Fibroblast of lung (primary cell): ENCODE results near the gene CDH24. TPM values are rescaled to one million over a fixed set of nuclear protein-coding genes. Genes with fewer than 3 reads are reported as not detected.

Experiments
- DNase-seq, 2 donors: peaks; one replicate each; pipeline versions ENCODE4 v3.0.0 to v3.0.0-alpha.2; 2010; ENCODE audit warnings: low read depth in 2 of 2
- H2AFZ ChIP-seq: 2 replicates; pipeline ENCODE4 v1.5.1; 2012; ENCODE audit warnings: low read length, control low read depth, inconsistent platforms
- H3K27ac ChIP-seq: 2 replicates; pipeline ENCODE4 v1.5.1; 2011; ENCODE audit warnings: low read length, control low read depth; ENCODE audit not compliant: insufficient read depth
- H3K27me3 ChIP-seq: 2 replicates; pipeline ENCODE4 v1.5.1; 2011; ENCODE audit warnings: mild to moderate bottlenecking, low read length; ENCODE audit not compliant: control insufficient read depth, insufficient read depth
- H3K36me3 ChIP-seq: 2 replicates; pipeline ENCODE4 v1.5.1; 2011; ENCODE audit warnings: low read length; ENCODE audit not compliant: control insufficient read depth, insufficient read depth
- H3K4me1 ChIP-seq: 2 replicates; pipeline ENCODE4 v1.5.1; 2011; ENCODE audit warnings: low read length; ENCODE audit not compliant: control insufficient read depth, insufficient read depth; ENCODE audit errors: extremely low read depth
- H3K4me2 ChIP-seq: 2 replicates; pipeline ENCODE4 v1.5.1; 2011; ENCODE audit warnings: low read length, control low read depth; ENCODE audit not compliant: insufficient read depth; ENCODE audit errors: extremely low read depth
- H3K4me3 ChIP-seq, 4 experiments: fragments of 200-600 bp in 1 of 4; sonication (generic) in 1 of 4; replicated peaks in 1 of 4; 2 replicates each; pipeline ENCODE4 v1.5.1; 2011 to 2016; ENCODE audit warnings: low read length in 4 of 4, low read depth in 3 of 4, mild to moderate bottlenecking in 3 of 4, control low read depth in 2 of 4, inconsistent platforms in 1 of 4, mixed read lengths in 1 of 4; ENCODE audit not compliant: insufficient read depth in 1 of 4; ENCODE audit errors: control extremely low read depth in 1 of 4
- H3K79me2 ChIP-seq: 2 replicates; pipeline ENCODE4 v1.5.1; 2012; ENCODE audit warnings: mild to moderate bottlenecking, low read length, inconsistent platforms; ENCODE audit not compliant: control insufficient read depth, insufficient read depth
- H3K9ac ChIP-seq: 2 replicates; pipeline ENCODE4 v1.5.1; 2011; ENCODE audit warnings: mild to moderate bottlenecking, low read length, control low read depth; ENCODE audit not compliant: insufficient read depth
- H3K9me3 ChIP-seq: 2 replicates; pipeline ENCODE4 v1.5.1; 2012; ENCODE audit warnings: low read depth, low read length; ENCODE audit not compliant: control insufficient read depth, insufficient read depth
- H4K20me1 ChIP-seq: 2 replicates; pipeline ENCODE4 v1.5.1; 2011; ENCODE audit warnings: low read length; ENCODE audit not compliant: control insufficient read depth, insufficient read depth; ENCODE audit errors: extremely low read depth
- CTCF ChIP-seq, 2 donors: IDR thresholded peaks in 1 of 2; conservative IDR thresholded peaks in 1 of 2; 1 replicate in 1 of 2; 2 replicates in 1 of 2; pipeline ENCODE4 v1.5.1; 2011 to 2012; ENCODE audit warnings: low read length in 2 of 2, control low read depth in 1 of 2, inconsistent platforms in 1 of 2, low read depth in 1 of 2, mild to moderate bottlenecking in 1 of 2
- EZH2 ChIP-seq: IDR thresholded peaks from 2 replicates; pipeline ENCODE4 v1.5.1; 2012; ENCODE audit warnings: low read length, control low read depth, mild to moderate bottlenecking; ENCODE audit errors: missing control alignments
- polyA plus RNA-seq, 2 donors: library from polyadenylated mRNA; depleted of rRNA in 1 of 2; stranded (reverse) in 1 of 2; unstranded in 1 of 2; fragments of >200 nt; gene quantifications; 2 replicates each; pipeline ENCODE4 v1.2.1, GENCODE V29; 2011 to 2012; ENCODE audit warnings: missing spikeins in 1 of 2
- total RNA-seq: library from RNA; depleted of rRNA; stranded (reverse); fragments of >200 nt; gene quantifications from 2 replicates; pipeline ENCODE4 v1.2.1, GENCODE V29; 2014

The CDH24 gene
- total and polyA plus RNA-seq, 2 donors (not counting 1 experiment from before 2014, with no cell fraction given) = 5.0 to 5.6 TPM

- no peaks in the 10 kb centered on the region for H3K9me3 ChIP-seq
- no peak overlapping the region for H2AFZ ChIP-seq
- H3K4me3 ChIP-seq = no peak overlapping the region
- no peak overlapping the region for H3K4me2 ChIP-seq
- no peak overlapping the region for H3K9ac ChIP-seq
- H3K4me1 ChIP-seq = no peaks in the 10 kb centered on the region
- no peaks in the 10 kb centered on the region for H3K79me2 ChIP-seq
- TF ChIP-seq EZH2 (no peak), CTCF (conservative IDR thresholded peaks at IDR 0.05 in 1 of 2, IDR thresholded peaks at IDR 0.05 in 1 of 2; ENCODE audit: low read depth in 1 of 2, low read length in 2 of 2) (no peak)
- DNase-seq = no peak
- H4K20me1 ChIP-seq = no peaks in the 10 kb centered on the region
- H3K27me3 ChIP-seq = no peaks in the 10 kb centered on the region
- no peak overlapping the region for H3K27ac ChIP-seq
- H3K36me3 ChIP-seq = no peaks in the 10 kb centered on the region
Measured at GRCh38 chr14:23043145-23043544, 14.2 kb downstream of the CDH24 start.

GRCh38 chr14:23042162-23042965 lies 15.0 kb downstream of the CDH24 start, which contains the start of gene PSMB11:
TSS of gene PSMB11 (plus strand) at chr14:23042212. CDS start at chr14:23042226, 14 bp downstream.
- Histone ChIP-seq H3K27ac (no peak within 1 kb of the TSS), H4K20me1 (no peaks in the 10 kb centered on the region), H3K4me3 (no peak within 1 kb of the TSS), H3K9ac (no peak within 1 kb of the TSS), H3K79me2 (no peaks in the 10 kb centered on the region), H3K9me3 (no peaks in the 10 kb centered on the region), H3K27me3 (no peaks in the 10 kb centered on the region), H2AFZ (no peak within 1 kb of the TSS), H3K36me3 (no peaks in the 10 kb centered on the region), H3K4me2 (no peak within 1 kb of the TSS), H3K4me1 (no peaks in the 10 kb centered on the region)
- no peak for TF ChIP-seq EZH2
- TF ChIP-seq CTCF (conservative IDR thresholded peaks at IDR 0.05 in 1 of 2, IDR thresholded peaks at IDR 0.05 in 1 of 2; ENCODE audit: low read depth in 1 of 2, low read length in 2 of 2) = no peak
- DNase-seq = no peak

GRCh38 chr14:23041729-23042128 lies 15.6 kb downstream of the CDH24 start:
- H3K27ac ChIP-seq = no peak overlapping the region
- no peak overlapping the region for H3K4me2 ChIP-seq
- TF ChIP-seq CTCF (conservative IDR thresholded peaks at IDR 0.05 in 1 of 2, IDR thresholded peaks at IDR 0.05 in 1 of 2; ENCODE audit: low read depth in 1 of 2, low read length in 2 of 2) (no peak), EZH2 (no peak)
- DNase-seq = no peak
- no peak overlapping the region for H3K4me3 ChIP-seq
- no peaks in the 10 kb centered on the region for H3K4me1 ChIP-seq
- no peaks in the 10 kb centered on the region for H3K27me3 ChIP-seq
- H3K9ac ChIP-seq = no peak overlapping the region
- H3K79me2 ChIP-seq = no peaks in the 10 kb centered on the region
- no peaks in the 10 kb centered on the region for H3K9me3 ChIP-seq
- H4K20me1 ChIP-seq = no peaks in the 10 kb centered on the region
- H2AFZ ChIP-seq = no peak overlapping the region
- H3K36me3 ChIP-seq = no peaks in the 10 kb centered on the region
